Keratinocyte (primary cell): ENCODE measurements around the gene DBNDD2. TPM values are rescaled to one million over a fixed set of nuclear protein-coding genes. Genes with fewer than 3 reads are reported as not detected.

Experiments used
- DNase-seq: peaks from one replicate; pipeline ENCODE4 v3.0.0-alpha.2; 2011; ENCODE audit warnings: low read depth, missing footprints, low spot score
- FAIRE-seq: peaks from 2 replicates; lab custom pipeline; 2011; peaks lifted over from hg19 to GRCh38; lab: Jason Lieb, UNC
- H2AFZ ChIP-seq: 2 replicates; pipeline ENCODE4 v1.6.0; 2012; ENCODE audit warnings: low read length, control low read depth, inconsistent platforms; ENCODE audit not compliant: control insufficient read depth
- H3K27ac ChIP-seq: 2 replicates; pipeline ENCODE4 v1.5.1; 2011; ENCODE audit warnings: low read length; ENCODE audit not compliant: control insufficient read depth, insufficient read depth
- H3K27me3 ChIP-seq: 3 replicates; pipeline ENCODE4 v1.6.0; 2011; ENCODE audit warnings: low read length; ENCODE audit not compliant: control insufficient read depth, insufficient read depth; ENCODE audit errors: extremely low read depth
- H3K36me3 ChIP-seq, 2 experiments: 2 replicates in 1 of 2; 3 replicates in 1 of 2; pipeline ENCODE4 v1.5.1; 2011; ENCODE audit warnings: low read length in 2 of 2, mild to moderate bottlenecking in 1 of 2; ENCODE audit not compliant: control insufficient read depth in 2 of 2, insufficient read depth in 2 of 2; ENCODE audit errors: extremely low read depth in 1 of 2
- H3K4me1 ChIP-seq: 3 replicates; pipeline ENCODE4 v1.5.1; 2011; ENCODE audit warnings: low read length; ENCODE audit not compliant: control insufficient read depth, insufficient read depth; ENCODE audit errors: extremely low read depth
- H3K4me2 ChIP-seq: 3 replicates; pipeline ENCODE4 v1.6.0; 2011; ENCODE audit warnings: low read depth, low read length; ENCODE audit not compliant: control insufficient read depth, insufficient read depth; ENCODE audit errors: extremely low read depth
- H3K4me3 ChIP-seq, 3 experiments: fragments of 200-600 bp in 1 of 3; sonication (generic) in 1 of 3; 2 replicates in 2 of 3; 3 replicates in 1 of 3; pipeline ENCODE4 v1.5.1; 2011 to 2016; ENCODE audit warnings: low read length in 3 of 3, mild to moderate bottlenecking in 3 of 3, control low read depth in 2 of 3, inconsistent platforms in 1 of 3, low read depth in 1 of 3, mixed read lengths in 1 of 3, mixed run types in 1 of 3, moderate library complexity in 1 of 3; ENCODE audit not compliant: control insufficient read depth in 2 of 3, insufficient read depth in 2 of 3; ENCODE audit errors: extremely low read depth in 1 of 3
- H3K79me2 ChIP-seq: 2 replicates; pipeline ENCODE4 v1.6.0; 2012; ENCODE audit warnings: low read length; ENCODE audit not compliant: control insufficient read depth, insufficient read depth
- H3K9ac ChIP-seq: 3 replicates; pipeline ENCODE4 v1.6.0; 2011; ENCODE audit warnings: low read length; ENCODE audit not compliant: control insufficient read depth, insufficient read depth; ENCODE audit errors: extremely low read depth
- H3K9me1 ChIP-seq: 3 replicates; pipeline ENCODE4 v1.6.0; 2011; ENCODE audit warnings: low read length; ENCODE audit not compliant: control insufficient read depth, insufficient read depth; ENCODE audit errors: extremely low read depth
- H3K9me3 ChIP-seq: 2 replicates; pipeline ENCODE4 v1.5.1; 2012; ENCODE audit warnings: low read depth, low read length; ENCODE audit not compliant: control insufficient read depth
- H4K20me1 ChIP-seq: 3 replicates; pipeline ENCODE4 v1.6.0; 2011; ENCODE audit warnings: low read length; ENCODE audit not compliant: control insufficient read depth, insufficient read depth; ENCODE audit errors: extremely low read depth
- CTCF ChIP-seq, 3 experiments: IDR thresholded peaks in 1 of 3; conservative IDR thresholded peaks in 1 of 3; optimal IDR thresholded peaks in 1 of 3; 2 replicates in 2 of 3; 3 replicates in 1 of 3; pipeline versions ENCODE3 to v1.5.1; 2011; ENCODE audit warnings: low read length in 3 of 3, mild to moderate bottlenecking in 3 of 3, moderate library complexity in 2 of 3, control low read depth in 1 of 3, inconsistent platforms in 1 of 3; ENCODE audit not compliant: insufficient read depth in 2 of 3; ENCODE audit errors: extremely low read depth in 1 of 3
- EZH2 ChIP-seq: IDR thresholded peaks from one replicate; pipeline ENCODE4 v1.6.1; 2012; ENCODE audit warnings: inconsistent platforms, mild to moderate bottlenecking, low read length, moderate library complexity
- dilution Hi-C: fragments of 300-500 bp; cut with MboI; formaldehyde crosslinking; loops from one replicate; pipeline ENCODE4 v1.7.0; 2020; ENCODE audit warnings: low sequenced_read_pairs; ENCODE audit not compliant: extremely low pct_ligation_motif_present
- polyA plus RNA-seq, 5 experiments: library from polyadenylated mRNA; depleted of rRNA in 3 of 5; stranded (reverse) in 3 of 5; stranded (forward) in 1 of 5; unstranded in 1 of 5; fragments of >200 nt; gene quantifications; 1 replicate in 1 of 5; 2 replicates in 3 of 5; 3 replicates in 1 of 5; pipeline versions ENCODE4 v1.2.1 to v1.2.3, GENCODE V29; 2011 to 2012; ENCODE audit warnings: missing spikeins in 2 of 5, low read depth in 1 of 5, low replicate concordance in 1 of 5

Gene DBNDD2
- polyA plus RNA-seq, 1 donor (not counting 4 experiments of a cell fraction or from before 2014, with no cell fraction given): 37.4 TPM

GRCh38 chr20:45368221-45368980, 39.7 kb upstream of the DBNDD2 start:
- dilution Hi-C loops: no loop called here
- Histone ChIP-seq H3K36me3 (peaks cover 12 to 23% of the 10 kb centered on the region in 2 experiments), H3K27me3 (no peaks in the 10 kb centered on the region), H3K9ac (no peak overlapping the region), H3K4me1 (peaks cover 11% of the 10 kb centered on the region), H3K4me2 (no peak overlapping the region), H3K79me2 (peaks cover 18% of the 10 kb centered on the region), H3K27ac (no peak overlapping the region), H3K4me3 (no peak overlapping the region), H4K20me1 (no peaks in the 10 kb centered on the region), H2AFZ (no peak overlapping the region), H3K9me1 (no peaks in the 10 kb centered on the region), H3K9me3 (no peaks in the 10 kb centered on the region)
- TF ChIP-seq EZH2 (no peak), CTCF (optimal IDR thresholded peaks at IDR 0.05 in 1 of 3, IDR thresholded peaks at IDR 0.05 in 1 of 3, conservative IDR thresholded peaks at IDR 0.05 in 1 of 3; ENCODE audit: extremely low read depth in 1 of 3, insufficient read depth in 2 of 3, low read length in 3 of 3) (no peak)
- FAIRE-seq: no peak
- no peak for DNase-seq

- no peak for DNase-seq
- no peak overlapping the region for H3K27ac ChIP-seq
- H3K9me1 ChIP-seq: no peaks in the 10 kb centered on the region
- H3K4me3 ChIP-seq: no peak overlapping the region
- H3K36me3 ChIP-seq: peaks cover 9 to 17% of the 10 kb centered on the region in 2 experiments
- H3K9me3 ChIP-seq: no peaks in the 10 kb centered on the region
- H3K4me2 ChIP-seq: no peak overlapping the region
- peaks cover 5% of the 10 kb centered on the region for H3K4me1 ChIP-seq
- H3K9ac ChIP-seq: no peak overlapping the region
- dilution Hi-C loops: no loop called here
- no peaks in the 10 kb centered on the region for H3K27me3 ChIP-seq
- no peak overlapping the region for H2AFZ ChIP-seq
- TF ChIP-seq EZH2 (no peak), CTCF (optimal IDR thresholded peaks at IDR 0.05 in 1 of 3, IDR thresholded peaks at IDR 0.05 in 1 of 3, conservative IDR thresholded peaks at IDR 0.05 in 1 of 3; ENCODE audit: extremely low read depth in 1 of 3, insufficient read depth in 2 of 3, low read length in 3 of 3) (no peak)
- no peak for FAIRE-seq
- peaks cover 2% of the 10 kb centered on the region for H3K79me2 ChIP-seq
- no peaks in the 10 kb centered on the region for H4K20me1 ChIP-seq
Observed at GRCh38 chr20:45370571-45371160, 37.4 kb upstream of the DBNDD2 start.
